HEK293T (cell line): ENCODE measurements around the gene TXNRD2.

Experiments
- CTCF ChIA-PET: fragments of 350-600 bp; formaldehyde crosslinking; extraction: SDS; loops from one replicate; lab custom pipeline; 2021; ENCODE audit warnings: antibody characterized with exemption, inconsistent platforms; lab: Yijun Ruan, JAX
- POLR2A ChIA-PET: fragments of 350-600 bp; formaldehyde crosslinking; extraction: SDS; loops from one replicate; lab custom pipeline; 2020; ENCODE audit warnings: antibody characterized with exemption, inconsistent platforms; lab: Yijun Ruan, JAX
- DNase-seq: peaks from one replicate; pipeline ENCODE4 v3.0.0; 2012; ENCODE audit warnings: mixed read lengths; ENCODE audit errors: extremely low spot score
- ARNT ChIP-seq: fragments of 450-650 bp; IDR thresholded peaks from 2 replicates; pipeline ENCODE4 v1.6.1; 2017; ENCODE audit warnings: mild to moderate bottlenecking
- BHLHE40 ChIP-seq: fragments of 450-650 bp; IDR thresholded peaks from 2 replicates; pipeline ENCODE4 v1.6.1; 2016; ENCODE audit warnings: mild to moderate bottlenecking, moderate library complexity, borderline replicate concordance
- CTBP1 ChIP-seq: fragments of 450-650 bp; IDR thresholded peaks from 2 replicates; pipeline ENCODE4 v1.6.1; 2016; ENCODE audit warnings: borderline replicate concordance
- ELF4 ChIP-seq: fragments of 450-650 bp; IDR thresholded peaks from 2 replicates; pipeline ENCODE4 v1.6.1; 2017; ENCODE audit warnings: antibody characterized with exemption
- FOXA1 ChIP-seq: fragments of 450-650 bp; IDR thresholded peaks from 2 replicates; pipeline ENCODE4 v1.6.1; 2016; ENCODE audit warnings: mild to moderate bottlenecking
- FOXK2 ChIP-seq: fragments of 450-650 bp; IDR thresholded peaks from 2 replicates; pipeline ENCODE4 v1.6.1; 2016; ENCODE audit warnings: mild to moderate bottlenecking
- FOXM1 ChIP-seq: fragments of 450-650 bp; IDR thresholded peaks from 2 replicates; pipeline ENCODE4 v1.6.1; 2017; ENCODE audit warnings: mild to moderate bottlenecking, borderline replicate concordance
- HDGF ChIP-seq: fragments of 450-650 bp; IDR thresholded peaks from 2 replicates; pipeline ENCODE4 v1.6.1; 2017; ENCODE audit warnings: antibody characterized with exemption, borderline replicate concordance
- L3MBTL2 ChIP-seq: fragments of 450-650 bp; conservative IDR thresholded peaks from 2 replicates; pipeline ENCODE4 v1.6.1; 2016; ENCODE audit warnings: mild to moderate bottlenecking
- LEF1 ChIP-seq: fragments of 450-650 bp; IDR thresholded peaks from 2 replicates; pipeline ENCODE4 v1.6.1; 2017; ENCODE audit warnings: mild to moderate bottlenecking, borderline replicate concordance
- NFRKB ChIP-seq: fragments of 450-650 bp; IDR thresholded peaks from 2 replicates; pipeline ENCODE4 v1.6.1; 2016; ENCODE audit warnings: mild to moderate bottlenecking, moderate library complexity
- SP1 ChIP-seq: fragments of 450-650 bp; IDR thresholded peaks from 2 replicates; pipeline ENCODE4 v1.6.1; 2017
- SUZ12 ChIP-seq: fragments of 450-650 bp; IDR thresholded peaks from 2 replicates; pipeline ENCODE4 v1.6.1; 2016; ENCODE audit warnings: mild to moderate bottlenecking
- TARDBP ChIP-seq: fragments of 450-650 bp; IDR thresholded peaks from 2 replicates; pipeline ENCODE4 v1.6.1; 2016
- ZNF384 ChIP-seq: fragments of 450-650 bp; IDR thresholded peaks from 2 replicates; pipeline ENCODE4 v1.6.1; 2016
- TF ChIP-seq, protein P1 (sequence below): fragments of 450-650 bp; IDR thresholded peaks from 2 replicates; pipeline ENCODE4 v1.6.1; 2016

Gene TXNRD2

DNA sequence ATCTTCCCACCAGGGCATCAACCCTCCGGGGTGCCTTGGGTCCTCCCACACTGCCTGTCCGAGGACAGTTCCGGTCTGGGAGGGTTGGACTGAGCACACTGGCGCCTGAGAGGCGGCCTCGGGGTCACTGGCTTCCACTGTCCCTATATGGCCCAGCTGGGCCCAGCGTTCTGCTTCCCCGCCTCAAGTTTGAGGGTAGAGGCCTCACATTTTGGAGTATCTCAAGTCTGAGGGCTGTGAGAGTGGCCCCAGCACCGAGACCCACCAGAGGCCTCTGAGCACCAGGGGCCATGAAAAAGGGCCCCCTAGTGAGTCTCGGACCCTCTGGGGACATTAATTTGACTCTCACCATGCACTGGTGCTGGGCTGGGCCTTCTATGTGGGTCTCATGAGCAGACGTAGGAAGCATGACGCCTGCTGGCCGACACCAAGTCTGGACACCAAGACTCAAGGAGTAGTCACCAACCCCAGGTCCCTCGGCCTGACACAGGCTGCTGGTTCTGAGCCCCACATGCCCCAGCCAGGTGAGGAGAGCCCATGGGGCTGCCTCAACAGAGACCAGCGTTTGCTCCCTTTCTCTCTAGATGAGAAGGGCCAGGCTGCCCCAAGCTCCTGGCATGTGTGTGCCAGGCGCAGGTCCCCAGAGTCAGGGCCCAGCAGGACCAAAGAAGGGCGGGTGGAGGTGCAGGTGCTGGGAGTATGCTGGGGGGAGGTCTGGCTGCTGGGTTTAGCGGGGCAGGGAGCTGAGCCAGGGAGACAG, 47.5 kb upstream of the TXNRD2 start:
- DNase-seq = no peak
- ChIA-PET POLR2A (interaction anchor here (1.2 kb wide), 1 partner anchor 22 kb away, joined by 3 read pairs; no protein-coding TSS in a partner anchor), CTCF (interaction anchor here (0.6 to 1.4 kb wide), 2 partner anchors 24 kb away, joined by 3 to 4 read pairs; no protein-coding TSS in a partner anchor)
- TF ChIP-seq ELF4 (no peak), CTBP1 (no peak), BHLHE40 (no peak), ZNF384 (no peak), SUZ12 (no peak), FOXM1 (no peak), FOXK2 (no peak), HDGF (no peak), ARNT (no peak), FOXA1 (no peak), SP1 (no peak), LEF1 (no peak), TARDBP (no peak)

DNA sequence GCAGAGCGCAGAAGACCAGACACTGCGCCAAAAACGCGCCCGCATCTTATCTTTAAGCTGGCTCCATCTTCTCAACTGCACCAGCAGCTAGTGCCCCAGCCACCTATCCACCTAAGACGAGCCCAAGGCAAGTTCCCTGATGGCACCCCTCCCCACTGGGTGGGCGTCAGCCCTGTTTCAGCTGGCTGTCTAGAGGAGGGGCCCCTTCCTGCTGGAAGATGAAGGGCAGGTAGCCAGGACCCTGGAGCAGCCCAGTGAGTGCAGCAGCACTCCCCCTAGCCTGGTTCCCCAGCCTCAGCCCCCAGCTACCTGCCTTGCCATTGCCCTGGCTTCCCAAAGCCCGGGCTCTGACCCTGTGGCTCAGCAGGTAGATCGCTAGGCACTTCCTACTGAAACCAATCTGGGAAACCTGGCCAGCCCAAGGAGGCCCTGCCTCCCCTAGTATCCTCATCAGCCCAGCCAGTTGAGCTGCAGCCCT, 46.8 kb upstream of the TXNRD2 start:
- no peak for DNase-seq
- POLR2A ChIA-PET = interaction anchor here (1.0 to 1.2 kb wide), 3 partner anchors 14 to 25 kb away, joined by 3 read pairs; no protein-coding TSS in a partner anchor
- CTCF ChIA-PET = interaction anchor here (1.4 kb wide), 1 partner anchor 25 kb away, joined by 4 read pairs; no protein-coding TSS in a partner anchor
- TF ChIP-seq ARNT (no peak), HDGF (no peak), FOXM1 (no peak), CTBP1 (no peak), SP1 (no peak), NFRKB (no peak), ELF4 (no peak), TARDBP (no peak), SUZ12 (no peak), L3MBTL2 (no peak), FOXK2 (no peak), ZNF384 (no peak), BHLHE40 (no peak), FOXA1 (no peak), LEF1 (no peak)
- TF ChIP-seq, protein P1, sequence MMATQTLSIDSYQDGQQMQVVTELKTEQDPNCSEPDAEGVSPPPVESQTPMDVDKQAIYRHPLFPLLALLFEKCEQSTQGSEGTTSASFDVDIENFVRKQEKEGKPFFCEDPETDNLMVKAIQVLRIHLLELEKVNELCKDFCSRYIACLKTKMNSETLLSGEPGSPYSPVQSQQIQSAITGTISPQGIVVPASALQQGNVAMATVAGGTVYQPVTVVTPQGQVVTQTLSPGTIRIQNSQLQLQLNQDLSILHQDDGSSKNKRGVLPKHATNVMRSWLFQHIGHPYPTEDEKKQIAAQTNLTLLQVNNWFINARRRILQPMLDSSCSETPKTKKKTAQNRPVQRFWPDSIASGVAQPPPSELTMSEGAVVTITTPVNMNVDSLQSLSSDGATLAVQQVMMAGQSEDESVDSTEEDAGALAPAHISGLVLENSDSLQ = no peak

DNA sequence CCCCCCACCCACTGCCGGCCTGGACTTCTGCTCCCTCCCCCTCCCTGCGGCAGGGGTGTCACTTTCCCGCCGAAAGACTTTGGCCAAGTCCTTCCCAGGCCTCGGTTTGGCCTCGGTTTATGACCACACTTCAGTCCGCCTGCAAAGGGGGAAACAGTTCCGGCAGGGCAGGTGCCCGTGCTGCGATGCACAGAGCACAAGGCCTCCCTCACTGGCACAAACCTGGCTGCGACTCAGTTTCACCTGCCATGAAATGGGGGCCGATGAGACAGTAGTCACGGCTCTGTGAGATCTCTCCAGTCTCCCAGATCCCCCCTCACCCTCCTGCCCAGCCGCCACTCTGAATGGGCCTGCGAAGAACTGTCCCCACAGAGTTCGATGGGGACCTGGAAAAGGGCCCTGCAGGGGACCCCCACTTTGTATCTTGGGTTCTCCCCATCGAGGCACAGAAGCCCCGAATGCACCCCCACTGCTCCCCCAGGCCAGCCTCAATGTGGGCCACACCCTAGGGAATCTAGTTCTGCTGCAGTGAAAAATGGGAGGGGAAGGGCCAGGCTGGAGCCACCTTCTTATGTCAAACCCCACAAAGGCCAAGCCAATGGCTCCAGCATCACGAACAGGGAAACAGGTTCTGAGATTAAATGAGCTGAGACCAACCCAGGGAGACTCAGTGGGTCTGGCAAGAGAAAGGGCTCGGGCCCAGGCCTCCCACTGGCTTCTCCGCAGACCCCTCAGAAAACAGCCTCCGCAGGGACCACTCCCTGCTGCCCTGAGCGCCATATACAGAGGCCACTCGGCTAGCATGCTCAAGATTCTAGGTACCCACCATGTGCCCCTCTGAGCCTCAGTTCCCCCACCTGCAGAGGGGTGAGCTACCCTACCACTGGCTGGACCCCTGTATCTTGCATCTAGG, 46.0 kb upstream of the TXNRD2 start:
- DNase-seq = no peak
- POLR2A ChIA-PET = interaction anchor here (1.0 to 1.4 kb wide), 6 partner anchors 10 to 33 kb away, joined by 3 to 8 read pairs (median 3); partner anchors contain the start of gene TANGO2
- CTCF ChIA-PET = interaction anchor here (1.4 kb wide), 1 partner anchor 26 kb away, joined by 4 read pairs; no protein-coding TSS in a partner anchor
- TF ChIP-seq ZNF384 (no peak), ELF4 (no peak), FOXK2 (no peak), FOXA1 (no peak), SP1 (no peak), CTBP1 (no peak), ARNT (no peak), HDGF (no peak), LEF1 (no peak), BHLHE40 (no peak), L3MBTL2 (no peak), SUZ12 (no peak), FOXM1 (no peak), TARDBP (no peak), NFRKB (no peak)
- TF ChIP-seq, protein P1 = no peak

DNA sequence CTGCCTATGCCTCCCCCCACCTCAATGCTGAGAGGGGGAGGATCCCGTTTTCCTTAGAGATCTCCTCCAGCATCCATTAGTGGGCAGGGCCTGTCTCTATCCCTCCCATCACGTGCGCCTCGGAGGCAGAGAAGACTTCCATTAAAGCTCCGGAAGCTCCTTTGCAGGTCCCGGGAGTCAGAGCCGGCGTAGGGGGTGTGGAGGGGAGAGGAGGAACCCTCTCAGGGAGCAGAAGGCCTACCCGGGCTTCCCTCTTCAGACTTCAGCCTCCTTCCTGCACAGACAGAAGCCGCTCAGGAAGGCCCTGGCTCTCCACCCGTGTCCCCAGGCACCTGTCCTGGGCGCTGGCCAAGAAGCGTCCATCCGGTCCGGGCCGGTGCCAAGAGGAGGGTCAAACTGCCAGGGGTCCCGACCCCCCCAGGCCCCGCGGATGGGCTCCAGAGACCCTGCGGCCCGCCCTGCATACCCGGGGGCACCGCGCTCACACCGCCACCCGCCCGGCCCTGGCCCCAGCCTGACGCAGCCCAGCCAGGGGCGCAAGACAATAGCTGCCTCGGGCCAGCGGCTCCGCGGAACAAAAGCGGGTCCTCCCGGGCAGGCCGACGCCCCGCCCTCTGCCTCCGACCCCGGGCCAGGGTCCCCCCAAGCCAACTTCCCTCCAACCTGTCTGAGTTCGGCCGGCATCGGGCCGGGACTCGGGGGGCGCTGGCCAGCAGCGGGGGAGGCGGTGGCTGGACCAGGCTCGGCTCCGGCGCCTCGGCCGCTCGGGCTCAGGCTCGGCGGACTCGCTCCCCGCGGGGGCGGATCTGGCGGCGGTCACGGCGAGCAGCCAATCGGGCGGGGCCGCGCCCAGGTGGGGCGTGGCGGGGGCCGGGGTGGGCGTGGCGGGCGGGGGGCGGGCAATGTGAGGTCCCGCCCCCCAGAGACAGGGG, 45.1 kb upstream of the TXNRD2 start:
- TF ChIP-seq NFRKB (no peak), SUZ12 (no peak)
- ChIA-PET POLR2A (interaction anchor here (1.0 to 4.0 kb wide), 7 partner anchors 11 to 34 kb away, joined by 3 to 25 read pairs (median 5); partner anchors contain the start of gene TANGO2), CTCF (no interaction called here)
- peak; percentile 99 for DNase-seq

DNA sequence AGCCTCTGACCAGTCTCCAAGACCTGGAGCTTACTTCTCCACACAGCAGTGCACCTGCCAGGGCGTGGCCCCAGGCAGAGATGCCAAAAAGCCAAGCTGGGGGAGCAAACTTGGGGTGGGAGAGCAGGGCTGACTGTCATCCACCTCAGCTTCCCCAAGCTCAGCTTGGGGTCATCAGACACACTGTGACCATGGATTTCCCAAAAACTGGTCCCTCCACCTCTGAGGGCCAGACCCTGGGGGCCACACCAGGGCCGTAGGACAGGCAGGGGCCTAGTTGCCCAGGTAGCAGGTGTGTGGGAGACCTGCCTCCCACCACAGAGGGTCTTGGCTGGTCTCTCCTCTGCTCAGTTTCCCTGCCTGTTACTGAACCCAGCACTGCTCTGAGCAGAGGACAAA, 44.4 kb upstream of the TXNRD2 start:
- ChIA-PET CTCF (no interaction called here), POLR2A (interaction anchor here (1.1 to 4.0 kb wide), 5 partner anchors 11 to 30 kb away, joined by 3 to 25 read pairs (median 6); no protein-coding TSS in a partner anchor)
- TF ChIP-seq FOXK2 (no peak), LEF1 (no peak), HDGF (no peak), FOXA1 (no peak), ZNF384 (no peak)
- TF ChIP-seq, protein P1 = no peak
- DNase-seq = no peak
